K562 (cell line): ENCODE measurements around the gene ZDHHC12. TPM values are rescaled to one million over a fixed set of nuclear protein-coding genes. Genes with fewer than 3 reads are reported as not detected.

Source experiments
- ATF2 ChIP-seq: sonication (generic); formaldehyde crosslinking; IDR thresholded peaks from 2 replicates; pipeline ENCODE4 v1.8.1; 2022; ENCODE audit warnings: missing genetic modification reagents
- BACH1 ChIP-seq: fragments of 200-800 bp; sonication (Bioruptor generic); IDR thresholded peaks from 2 replicates; pipeline ENCODE4 v1.6.1; 2016; ENCODE audit warnings: missing genetic modification characterization, missing compliant biosample characterization
- BMI1 ChIP-seq: fragments of 150-350 bp; IDR thresholded peaks from 2 replicates; pipeline ENCODE4 v1.6.1; 2014; ENCODE audit warnings: low read length
- CCNT2 ChIP-seq: IDR thresholded peaks from 2 replicates; pipeline ENCODE4 v1.6.1; 2011; ENCODE audit warnings: borderline replicate concordance, low read depth, mild to moderate bottlenecking, moderate library complexity, mixed read lengths, low read length; ENCODE audit not compliant: insufficient read length; ENCODE audit errors: extremely low read depth
- CREB1 ChIP-seq, 2 experiments: sonication (generic) in 1 of 2; formaldehyde crosslinking in 1 of 2; IDR thresholded peaks; 2 replicates each; pipeline versions ENCODE4 v1.6.1 to v1.8.0; 2012 to 2022; ENCODE audit warnings: inconsistent platforms in 1 of 2, mild to moderate bottlenecking in 1 of 2, missing genetic modification reagents in 1 of 2, moderate library complexity in 1 of 2
- ELK1 ChIP-seq: sonication (generic); formaldehyde crosslinking; IDR thresholded peaks from 2 replicates; pipeline ENCODE4 v1.8.1; 2022; ENCODE audit warnings: missing genetic modification reagents
- FOXK1 ChIP-seq: sonication (generic); formaldehyde crosslinking; IDR thresholded peaks from 2 replicates; pipeline ENCODE4 v1.8.0; 2022; ENCODE audit warnings: missing genetic modification reagents, mild to moderate bottlenecking, borderline replicate concordance
- HINFP ChIP-seq: fragments of 450-650 bp; conservative IDR thresholded peaks from 2 replicates; pipeline ENCODE4 v1.6.1; 2016; ENCODE audit warnings: missing genetic modification characterization, low read depth, mild to moderate bottlenecking, control low read depth, missing compliant biosample characterization
- KLF6 ChIP-seq: fragments of 250-450 bp; sonication (Bioruptor Pico); IDR thresholded peaks from 2 replicates; pipeline ENCODE4 v1.4.0; 2020; ENCODE audit warnings: mild to moderate bottlenecking, moderate library complexity, borderline replicate concordance
- MXD1 ChIP-seq: fragments of 250-450 bp; sonication (Bioruptor Pico); IDR thresholded peaks from 2 replicates; pipeline ENCODE4 v1.8.0; 2021; ENCODE audit warnings: borderline replicate concordance, mild to moderate bottlenecking, moderate library complexity; ENCODE audit not compliant: poor library complexity, severe bottlenecking
- POU5F1 ChIP-seq: fragments of 150-350 bp; IDR thresholded peaks from 2 replicates; pipeline ENCODE4 v1.6.1; 2014; ENCODE audit warnings: borderline replicate concordance, low read length, low read depth, mild to moderate bottlenecking; ENCODE audit not compliant: partially characterized antibody
- SIX5 ChIP-seq, 2 experiments: IDR thresholded peaks; 2 replicates each; pipeline ENCODE4 v1.6.1; 2011; ENCODE audit warnings: low read length in 2 of 2, borderline replicate concordance in 1 of 2, low read depth in 1 of 2, mild to moderate bottlenecking in 1 of 2, moderate library complexity in 1 of 2; ENCODE audit not compliant: insufficient read depth in 1 of 2
- SNIP1 ChIP-seq: fragments of 450-650 bp; IDR thresholded peaks from 2 replicates; pipeline ENCODE4 v1.7.1; 2017; ENCODE audit warnings: low read depth, mild to moderate bottlenecking
- TAF7 ChIP-seq: fragments of 450-650 bp; IDR thresholded peaks from 2 replicates; pipeline ENCODE4 v1.6.1; 2016; ENCODE audit warnings: missing genetic modification characterization, missing compliant biosample characterization
- ZNF232 ChIP-seq: sonication (generic); formaldehyde crosslinking; IDR thresholded peaks from 2 replicates; pipeline ENCODE4 v1.8.0; 2022; ENCODE audit warnings: mild to moderate bottlenecking, missing genetic modification reagents
- ZNF274 ChIP-seq: IDR thresholded peaks from 2 replicates; pipeline ENCODE4 v1.6.1; 2011; ENCODE audit warnings: low read depth, mild to moderate bottlenecking, low read length, moderate library complexity, borderline replicate concordance
- ZNF280A ChIP-seq: fragments of 450-650 bp; IDR thresholded peaks from 2 replicates; pipeline ENCODE4 v1.6.1; 2018; ENCODE audit warnings: mild to moderate bottlenecking, low read depth; ENCODE audit not compliant: partially characterized antibody
- ZNF316 ChIP-seq: fragments of 450-650 bp; IDR thresholded peaks from 2 replicates; pipeline ENCODE4 v1.6.1; 2016
- ZNF780A ChIP-seq: fragments of 250-450 bp; sonication (Bioruptor Pico); IDR thresholded peaks from 2 replicates; pipeline ENCODE4 v1.5.0; 2021; ENCODE audit warnings: mild to moderate bottlenecking
- ZZZ3 ChIP-seq: fragments of 450-650 bp; IDR thresholded peaks from 2 replicates; pipeline ENCODE4 v1.6.1; 2016; ENCODE audit warnings: antibody characterized with exemption, mild to moderate bottlenecking, moderate library complexity
- polyA plus RNA-seq, 8 experiments: library from polyadenylated mRNA; depleted of rRNA in 4 of 8; stranded (reverse) in 5 of 8; unstranded in 3 of 8; fragments of >200 nt; fragmentation: Nextera tagmentation in 2 of 8; fragmentation: Illumina TruSeq in 1 of 8; extraction: Ambion mirVana in 2 of 8; extraction: Trizol in 1 of 8; gene quantifications; 2 replicates each; pipeline versions ENCODE4 v1.2.1 to v1.2.3, GENCODE V29; 2011 to 2014; ENCODE audit warnings: inconsistent platforms in 1 of 8, missing spikeins in 1 of 8
- total RNA-seq, 7 experiments: library from RNA; depleted of rRNA in 6 of 7; stranded (reverse); fragments of >200 nt in 6 of 7; fragmentation: Illumina TruSeq in 2 of 7; extraction: Trizol in 2 of 7; gene quantifications; 2 replicates each; pipeline versions ENCODE4 v1.2.1 to v1.2.3, GENCODE V29; 2011 to 2021; ENCODE audit warnings: low replicate concordance in 1 of 7

ZDHHC12 gene
- total and polyA plus RNA-seq, 9 of the 15 experiments (the other 6 are each of a cell fraction or from before 2014, with no cell fraction given) = 0.21 to 38.0 (median 13.8) TPM

GRCh38 chr9:128723866-128724743, at the start of gene ZDHHC12 (continued):
- no peak for TF ChIP-seq ATF2 (CRISPR knock-in tag)
- TF ChIP-seq HINFP (tag) = peak; percentile 76
- no peak for TF ChIP-seq ZNF232 (CRISPR knock-in tag)
- no peak for TF ChIP-seq SNIP1
- TF ChIP-seq TAF7 (tag) = peak; percentile 50; the same call in 1 of the 2 replicates
- TF ChIP-seq ZNF316 = no peak
- TF ChIP-seq ELK1 (CRISPR knock-in tag) = no peak
- no peak for TF ChIP-seq KLF6 (CRISPR knock-in tag)
- peak; percentile 94 for TF ChIP-seq CCNT2
- no peak for TF ChIP-seq ZZZ3
- no peak for TF ChIP-seq ZNF280A
- no peak for TF ChIP-seq BMI1
- no peak for TF ChIP-seq SIX5 (IDR thresholded peaks at IDR 0.05; ENCODE audit: borderline replicate concordance in 1 of 2, insufficient read depth in 1 of 2, low read depth in 1 of 2, low read length in 2 of 2)
- TF ChIP-seq FOXK1 (CRISPR knock-in tag) = no peak
- TF ChIP-seq POU5F1 = no peak
- TF ChIP-seq MXD1 (CRISPR knock-in tag) = no peak
- TF ChIP-seq CREB1 (IDR thresholded peaks at IDR 0.05) = no peak
- peak; percentile 43 for TF ChIP-seq CREB1 (CRISPR knock-in tag; IDR thresholded peaks at IDR 0.05)
- TF ChIP-seq BACH1 (tag) = no peak
- TF ChIP-seq ZNF274 = no peak
- no peak for TF ChIP-seq ZNF780A (CRISPR knock-in tag)
